IPS-20b (cell line): ENCODE measurements around the gene SMPDL3B.

Experiments used
- H3K27ac ChIP-seq: one replicate; pipeline ENCODE4 v1.5.1; 2013; ENCODE audit warnings: low read length
- H3K27me3 ChIP-seq: 2 replicates; pipeline ENCODE4 v1.6.1; 2013; ENCODE audit warnings: mild to moderate bottlenecking, low read length, inconsistent platforms; ENCODE audit not compliant: insufficient read depth
- H3K36me3 ChIP-seq: 2 replicates; pipeline ENCODE4 v1.6.1; 2013; ENCODE audit warnings: low read depth, mild to moderate bottlenecking, inconsistent platforms, low read length, moderate library complexity; ENCODE audit not compliant: insufficient read depth
- H3K4me1 ChIP-seq: 2 replicates; pipeline ENCODE4 v1.6.1; 2013; ENCODE audit warnings: mild to moderate bottlenecking, control low read depth, inconsistent platforms, low read length, moderate library complexity; ENCODE audit not compliant: insufficient read depth
- H3K4me3 ChIP-seq: 2 replicates; pipeline ENCODE4 v1.5.1; 2013; ENCODE audit warnings: mild to moderate bottlenecking, low read length, inconsistent platforms
- H3K9ac ChIP-seq: 2 replicates; pipeline ENCODE4 v1.6.1; 2013; ENCODE audit warnings: low read depth, mild to moderate bottlenecking, inconsistent platforms, low read length, moderate library complexity
- H3K9me3 ChIP-seq: 2 replicates; pipeline ENCODE4 v1.6.1; 2013; ENCODE audit warnings: mild to moderate bottlenecking, low read depth, low read length, inconsistent platforms; ENCODE audit not compliant: insufficient read depth

The SMPDL3B gene

GRCh38 chr1:27915082-27915575 is 19.7 kb upstream of the SMPDL3B start:
- H3K4me3 ChIP-seq, result peak overlapping the region; percentile 40; the same call in 1 of the 2 replicates

DNA sequence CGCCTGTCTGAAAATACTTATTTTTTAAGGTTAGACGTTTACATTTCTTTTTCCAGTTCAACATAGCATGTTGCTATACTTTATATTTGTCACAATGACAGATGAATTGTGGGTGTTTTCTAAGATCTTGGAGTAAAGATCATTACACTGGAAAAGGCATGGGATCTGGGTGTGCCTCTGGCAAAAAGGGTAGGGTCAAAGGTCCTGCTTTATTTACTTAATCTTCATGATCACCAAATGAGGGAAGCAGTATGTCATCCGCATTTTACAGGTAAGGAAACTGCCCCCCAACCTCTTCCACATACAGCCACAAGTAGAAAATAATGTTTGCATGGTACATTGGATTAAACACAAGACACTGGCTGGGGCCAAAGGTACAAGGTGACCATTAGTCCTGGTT is 12.5 kb upstream of the SMPDL3B start:
- no peak overlapping the region for H3K9ac ChIP-seq
- no peaks in the 10 kb centered on the region for H3K36me3 ChIP-seq
- H3K27me3 ChIP-seq, result peaks cover 14% of the 10 kb centered on the region
- no peaks in the 10 kb centered on the region for H3K9me3 ChIP-seq
- no peaks in the 10 kb centered on the region for H3K4me1 ChIP-seq
- no peak overlapping the region for H3K4me3 ChIP-seq
- no peak overlapping the region for H3K27ac ChIP-seq

More at GRCh38 chr1:27915082-27915575, 19.7 kb upstream of the SMPDL3B start:
- Histone ChIP-seq H3K9ac (no peak overlapping the region), H3K9me3 (peaks cover 5% of the 10 kb centered on the region), H3K4me1 (no peaks in the 10 kb centered on the region), H3K36me3 (peaks cover 26% of the 10 kb centered on the region), H3K27me3 (peaks cover 27% of the 10 kb centered on the region), H3K27ac (no peak overlapping the region)

DNA sequence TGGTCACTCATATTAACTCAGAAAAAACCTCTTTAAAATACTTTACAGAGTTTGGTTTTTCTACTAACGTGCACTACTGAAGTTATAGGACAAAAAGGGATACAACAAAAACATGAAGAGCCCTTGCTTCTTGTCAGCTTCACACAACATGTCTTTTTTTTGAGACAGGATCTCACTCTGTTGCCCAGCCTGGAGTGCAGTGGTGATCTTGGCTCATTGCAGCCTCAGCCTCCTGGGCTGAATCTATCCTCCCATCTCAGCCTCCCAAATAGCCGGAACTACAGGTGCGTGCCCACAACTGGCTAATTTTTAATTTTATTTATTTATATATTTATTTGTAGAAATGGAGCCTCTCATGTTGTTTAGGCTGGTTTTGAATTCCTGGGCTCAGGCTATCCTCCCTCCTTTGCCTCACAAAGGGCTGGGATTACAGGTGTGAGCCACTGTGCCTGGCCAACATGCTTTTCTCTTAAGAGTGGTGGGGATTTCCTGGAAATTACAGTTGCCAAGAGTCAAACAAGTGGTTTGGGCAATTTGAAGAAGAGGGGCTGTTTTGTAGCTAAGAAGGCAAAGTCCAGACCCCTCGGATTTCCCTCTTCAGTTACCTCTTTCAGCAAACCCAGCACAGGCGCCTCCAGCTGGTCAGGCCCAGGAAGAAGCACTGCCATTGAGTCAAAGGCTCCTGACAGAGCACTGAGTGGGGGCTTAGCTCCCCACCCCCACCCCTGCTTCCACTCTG is 6.4 kb upstream of the SMPDL3B start:
- no peaks in the 10 kb centered on the region for H3K9me3 ChIP-seq
- no peak overlapping the region for H3K4me3 ChIP-seq

DNA sequence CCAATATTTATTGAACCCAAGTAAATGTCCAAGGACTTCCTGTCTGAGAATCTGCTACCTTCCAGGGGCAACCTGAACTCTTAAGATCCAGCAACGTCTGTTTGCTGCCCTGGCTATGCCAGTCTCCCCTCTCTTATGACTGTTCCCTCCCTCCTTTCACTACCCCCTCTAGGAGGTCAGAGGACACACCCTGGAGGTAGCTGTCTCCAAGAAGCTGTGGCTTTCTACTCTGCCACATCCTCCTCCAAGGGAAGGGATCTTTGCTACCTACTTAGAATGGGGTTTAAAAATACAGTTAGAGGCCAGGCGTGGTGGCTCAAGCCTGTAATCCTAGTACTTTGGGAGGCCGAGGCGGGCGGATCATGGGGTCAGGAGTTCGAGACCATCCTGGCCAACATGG is 3.6 kb upstream of the SMPDL3B start:
- no peaks in the 10 kb centered on the region for H3K36me3 ChIP-seq
- H3K4me3 ChIP-seq, result no peak overlapping the region
- H3K27ac ChIP-seq, result no peak overlapping the region
- no peak overlapping the region for H3K9ac ChIP-seq
- peaks cover 11% of the 10 kb centered on the region for H3K27me3 ChIP-seq
- H3K4me1 ChIP-seq, result peaks cover 10% of the 10 kb centered on the region
- no peaks in the 10 kb centered on the region for H3K9me3 ChIP-seq

More for the DNA sequence above, 6.4 kb upstream of the SMPDL3B start:
- Histone ChIP-seq H3K4me1 (peaks cover 7% of the 10 kb centered on the region), H3K27me3 (no peaks in the 10 kb centered on the region), H3K27ac (no peak overlapping the region), H3K9ac (no peak overlapping the region), H3K36me3 (no peaks in the 10 kb centered on the region)

- no peaks in the 10 kb centered on the region for H3K9me3 ChIP-seq
- H3K4me1 ChIP-seq, result peaks cover 10% of the 10 kb centered on the region
- no peaks in the 10 kb centered on the region for H3K36me3 ChIP-seq
- H3K9ac ChIP-seq, result no peak overlapping the region
- H3K27ac ChIP-seq, result no peak overlapping the region
- H3K27me3 ChIP-seq, result peaks cover 11% of the 10 kb centered on the region
- H3K4me3 ChIP-seq, result no peak overlapping the region
These were observed 3.0 kb upstream of the SMPDL3B start for GRCh38 chr1:27931759-27932158.

DNA sequence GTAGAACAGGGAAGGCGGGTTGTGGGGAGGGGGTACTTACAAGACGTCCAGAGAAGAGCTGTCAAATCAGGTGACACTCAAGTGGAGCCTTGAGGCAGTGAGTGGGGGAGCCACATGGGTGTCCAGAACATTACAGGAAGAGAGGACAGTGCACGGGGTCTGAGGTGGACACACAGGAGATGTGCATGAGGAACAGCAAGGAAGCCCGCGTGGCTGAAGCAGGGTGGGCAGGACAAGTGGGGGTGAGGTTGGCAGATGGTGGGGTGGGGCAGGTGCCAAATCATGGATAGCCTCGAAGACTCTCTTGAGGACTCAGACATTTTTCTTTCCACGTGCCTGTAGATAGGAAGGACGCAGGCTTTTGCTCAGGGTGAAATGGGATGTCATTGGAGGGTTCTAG is 921 bp downstream of the SMPDL3B start:
- Histone ChIP-seq H3K27me3 (peaks cover 11% of the 10 kb centered on the region), H3K4me1 (peaks cover 30% of the 10 kb centered on the region), H3K36me3 (peaks cover 6% of the 10 kb centered on the region; the same call in 1 of the 2 replicates), H3K27ac (no peak overlapping the region), H3K9ac (peak overlapping the region; percentile 94; the same call in 1 of the 2 replicates), H3K9me3 (no peaks in the 10 kb centered on the region), H3K4me3 (peak overlapping the region; percentile 97)

DNA sequence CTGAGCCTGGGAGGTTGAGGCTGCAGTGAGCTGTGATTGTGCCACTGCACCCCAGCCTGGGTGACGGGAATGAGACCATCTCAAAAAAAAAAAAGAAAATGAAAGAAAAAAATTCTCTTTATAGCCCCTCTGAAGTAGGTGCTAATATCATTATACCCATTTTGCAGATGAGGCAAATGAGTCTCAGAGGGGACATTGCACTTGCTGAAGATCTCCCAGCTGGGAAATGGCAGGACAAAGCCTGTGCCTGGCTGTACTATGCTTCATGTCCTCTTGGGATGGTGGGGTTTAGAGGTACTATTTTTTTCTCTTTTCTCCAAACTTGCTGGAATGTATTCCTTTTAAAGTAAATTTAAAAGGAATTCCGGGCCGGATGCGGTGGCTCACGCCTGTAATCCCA is 1.6 kb downstream of the SMPDL3B start:
- peaks cover 30% of the 10 kb centered on the region for H3K4me1 ChIP-seq
- peaks cover 13% of the 10 kb centered on the region; the same call in 1 of the 2 replicates for H3K36me3 ChIP-seq
- peaks cover 11% of the 10 kb centered on the region for H3K27me3 ChIP-seq
- peak overlapping the region; percentile 97 for H3K4me3 ChIP-seq
- no peaks in the 10 kb centered on the region for H3K9me3 ChIP-seq
- H3K27ac ChIP-seq, result no peak overlapping the region
- H3K9ac ChIP-seq, result peak overlapping the region; percentile 94; the same call in 1 of the 2 replicates

DNA sequence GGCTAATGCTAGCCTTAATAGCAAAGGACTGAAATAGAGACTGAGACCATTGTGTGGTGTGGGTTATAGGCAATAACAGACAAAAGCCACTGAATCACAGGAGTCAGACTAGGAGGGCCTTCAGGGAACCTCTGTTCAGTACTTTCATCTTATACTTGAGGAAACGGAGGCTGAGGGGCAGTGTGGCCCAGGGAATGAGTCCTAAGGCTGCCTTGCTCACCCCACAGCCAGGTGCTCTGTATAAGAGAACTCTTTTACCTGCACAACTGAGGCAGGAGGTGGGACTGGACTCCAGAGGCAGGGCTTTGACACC is 2.7 kb downstream of the SMPDL3B start:
- H3K4me3 ChIP-seq, result peak overlapping the region; percentile 97
- peak overlapping the region; percentile 67 for H3K9ac ChIP-seq
- peak overlapping the region; percentile 18 for H3K27ac ChIP-seq
- no peaks in the 10 kb centered on the region for H3K9me3 ChIP-seq
- peaks cover 11% of the 10 kb centered on the region for H3K27me3 ChIP-seq
- H3K4me1 ChIP-seq, result peaks cover 24% of the 10 kb centered on the region
- H3K36me3 ChIP-seq, result peaks cover 24% of the 10 kb centered on the region

GRCh38 chr1:27938488-27938887 is 3.7 kb downstream of the SMPDL3B start:
- Histone ChIP-seq H3K27ac (peak overlapping the region; percentile 45), H3K4me1 (peaks cover 23% of the 10 kb centered on the region), H3K36me3 (peaks cover 32% of the 10 kb centered on the region), H3K9me3 (no peaks in the 10 kb centered on the region), H3K27me3 (peaks cover 11% of the 10 kb centered on the region), H3K4me3 (peak overlapping the region; percentile 97), H3K9ac (peak overlapping the region; percentile 67)

DNA sequence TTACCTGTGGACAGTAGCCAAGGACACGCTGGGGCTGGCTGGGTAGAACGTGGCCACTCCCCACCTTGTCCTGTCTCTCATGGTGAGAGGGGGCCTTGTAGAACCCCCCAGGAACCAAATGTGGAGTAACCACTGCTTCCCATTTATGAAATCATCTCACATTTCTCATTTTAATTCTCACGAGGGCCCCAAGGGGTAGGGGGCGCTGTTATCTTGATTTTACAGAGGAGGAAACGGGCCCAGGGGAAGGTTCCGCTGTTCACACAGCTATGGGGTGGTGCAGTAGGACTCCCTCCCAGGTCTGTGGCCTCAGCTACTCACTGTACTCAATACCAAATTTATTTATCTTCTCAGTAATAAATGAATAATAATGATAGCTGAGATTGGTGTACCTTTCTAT is 5.5 kb downstream of the SMPDL3B start:
- H3K4me3 ChIP-seq, result no peak overlapping the region
- H3K9ac ChIP-seq, result peak overlapping the region; percentile 40; the same call in 1 of the 2 replicates
- peaks cover 7% of the 10 kb centered on the region for H3K27me3 ChIP-seq
- H3K27ac ChIP-seq, result no peak overlapping the region
- H3K9me3 ChIP-seq, result no peaks in the 10 kb centered on the region
- H3K36me3 ChIP-seq, result peaks cover 45% of the 10 kb centered on the region
- peaks cover 20% of the 10 kb centered on the region for H3K4me1 ChIP-seq

DNA sequence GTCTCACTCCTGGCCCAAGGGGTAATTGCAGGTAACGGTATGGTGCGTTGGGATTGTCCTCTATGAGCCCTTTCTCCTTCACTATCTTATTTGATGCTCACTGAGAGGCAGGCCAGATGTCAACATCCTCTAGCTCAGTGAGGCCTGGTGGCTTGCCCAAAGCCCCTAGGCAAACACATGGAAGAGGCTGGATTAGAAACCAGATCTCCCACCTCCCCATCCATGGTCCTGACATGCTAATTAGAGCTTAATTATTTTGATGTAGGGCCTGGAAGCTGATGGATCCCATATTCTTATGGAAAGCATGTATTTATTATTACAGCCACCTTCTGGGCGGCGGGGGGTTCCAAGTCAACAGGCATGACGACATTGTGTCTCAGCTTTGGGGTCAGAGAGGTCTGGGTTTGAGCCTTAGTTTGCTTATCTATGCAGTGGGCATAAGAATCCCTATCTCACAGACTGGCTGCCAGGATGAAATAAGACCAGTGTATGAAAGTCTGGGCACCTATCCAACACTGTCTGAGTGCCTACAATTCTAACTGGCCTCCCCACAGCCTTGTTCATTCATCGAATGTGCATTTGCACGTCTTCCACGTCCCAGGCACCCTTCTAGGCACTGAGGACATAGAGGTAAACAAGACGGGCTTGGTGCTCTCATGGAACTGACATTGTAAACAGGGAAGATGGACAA is 6.2 kb downstream of the SMPDL3B start:
- Histone ChIP-seq H3K9me3 (no peaks in the 10 kb centered on the region), H3K36me3 (peaks cover 52% of the 10 kb centered on the region), H3K4me3 (no peak overlapping the region), H3K27ac (no peak overlapping the region), H3K4me1 (peaks cover 20% of the 10 kb centered on the region), H3K27me3 (0 out of 2 replicates have a peak, but pooled peaks cover under 1% of the 10 kb centered on the region), H3K9ac (no peak overlapping the region)
